HL-60 (cell line): ENCODE results near the gene DNAAF8.

Experiments
- DNase-seq, 2 experiments: peaks; one replicate each; pipeline ENCODE4 v3.0.0-alpha.2; 2010 to 2020; ENCODE audit warnings: low read depth in 1 of 2, low spot score in 1 of 2
- H3K27ac ChIP-seq: fragments of 250-450 bp; sonication (Bioruptor Pico); replicated peaks from 2 replicates; pipeline ENCODE4 v1.5.1; 2020; ENCODE audit warnings: mild to moderate bottlenecking, moderate library complexity
- H3K27me3 ChIP-seq: fragments of 250-450 bp; sonication (Bioruptor Pico); 2 replicates; pipeline ENCODE4 v1.5.1; 2021; ENCODE audit warnings: mild to moderate bottlenecking, moderate library complexity; ENCODE audit not compliant: insufficient read depth, poor library complexity, severe bottlenecking
- H3K4me3 ChIP-seq: replicated peaks from 2 replicates; pipeline ENCODE4 v1.5.1; 2011; ENCODE audit warnings: mild to moderate bottlenecking, control low read depth, low read length; ENCODE audit not compliant: insufficient read depth
- CTCF ChIP-seq: IDR thresholded peaks from one replicate; pipeline ENCODE4 v1.5.1; 2011; ENCODE audit warnings: low read length, control low read depth, inconsistent platforms; ENCODE audit not compliant: insufficient read depth
- GABPA ChIP-seq: IDR thresholded peaks from 2 replicates; pipeline ENCODE4 v1.6.1; 2012; ENCODE audit warnings: low read depth
- POLR2AphosphoS5 ChIP-seq: IDR thresholded peaks from 2 replicates; pipeline ENCODE4 v1.6.1; 2012; ENCODE audit warnings: low read depth
- SPI1 ChIP-seq: IDR thresholded peaks from 2 replicates; pipeline ENCODE4 v1.6.1; 2012; ENCODE audit warnings: low read depth, mild to moderate bottlenecking, borderline replicate concordance
- long read RNA-seq: library from polyadenylated mRNA; unstranded; transcript quantifications from one replicate; pipeline ENCODE4 v2.0.0, GENCODE V29; 2020
- TF ChIP-seq, protein P1 (sequence below): IDR thresholded peaks from 2 replicates; pipeline ENCODE4 v1.6.1; 2012; ENCODE audit warnings: low read depth; ENCODE audit not compliant: insufficient replicate concordance

DNAAF8 gene
- long read RNA-seq, result 0 reads

GRCh38 chr16:4734063-4734729 is at the start of gene DNAAF8, which contains the start of gene ANKS3:
DNAAF8 (plus strand) TSS chr16:4734537; CDS start chr16:4736515, 1,978 bp downstream.
ANKS3 (minus strand) TSS chr16:4734271; CDS start chr16:4730149, 4,122 bp downstream.
- Histone ChIP-seq H3K27ac (peak within 1 kb of the TSS; percentile 75), H3K4me3 (peak within 1 kb of the TSS; percentile 98), H3K27me3 (no peaks in the 10 kb centered on the region)
- TF ChIP-seq, protein P1, sequence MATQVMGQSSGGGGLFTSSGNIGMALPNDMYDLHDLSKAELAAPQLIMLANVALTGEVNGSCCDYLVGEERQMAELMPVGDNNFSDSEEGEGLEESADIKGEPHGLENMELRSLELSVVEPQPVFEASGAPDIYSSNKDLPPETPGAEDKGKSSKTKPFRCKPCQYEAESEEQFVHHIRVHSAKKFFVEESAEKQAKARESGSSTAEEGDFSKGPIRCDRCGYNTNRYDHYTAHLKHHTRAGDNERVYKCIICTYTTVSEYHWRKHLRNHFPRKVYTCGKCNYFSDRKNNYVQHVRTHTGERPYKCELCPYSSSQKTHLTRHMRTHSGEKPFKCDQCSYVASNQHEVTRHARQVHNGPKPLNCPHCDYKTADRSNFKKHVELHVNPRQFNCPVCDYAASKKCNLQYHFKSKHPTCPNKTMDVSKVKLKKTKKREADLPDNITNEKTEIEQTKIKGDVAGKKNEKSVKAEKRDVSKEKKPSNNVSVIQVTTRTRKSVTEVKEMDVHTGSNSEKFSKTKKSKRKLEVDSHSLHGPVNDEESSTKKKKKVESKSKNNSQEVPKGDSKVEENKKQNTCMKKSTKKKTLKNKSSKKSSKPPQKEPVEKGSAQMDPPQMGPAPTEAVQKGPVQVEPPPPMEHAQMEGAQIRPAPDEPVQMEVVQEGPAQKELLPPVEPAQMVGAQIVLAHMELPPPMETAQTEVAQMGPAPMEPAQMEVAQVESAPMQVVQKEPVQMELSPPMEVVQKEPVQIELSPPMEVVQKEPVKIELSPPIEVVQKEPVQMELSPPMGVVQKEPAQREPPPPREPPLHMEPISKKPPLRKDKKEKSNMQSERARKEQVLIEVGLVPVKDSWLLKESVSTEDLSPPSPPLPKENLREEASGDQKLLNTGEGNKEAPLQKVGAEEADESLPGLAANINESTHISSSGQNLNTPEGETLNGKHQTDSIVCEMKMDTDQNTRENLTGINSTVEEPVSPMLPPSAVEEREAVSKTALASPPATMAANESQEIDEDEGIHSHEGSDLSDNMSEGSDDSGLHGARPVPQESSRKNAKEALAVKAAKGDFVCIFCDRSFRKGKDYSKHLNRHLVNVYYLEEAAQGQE, result peak; percentile 85
- no peak for TF ChIP-seq CTCF
- TF ChIP-seq POLR2AphosphoS5, result peak; percentile 32; the same call in 1 of the 2 replicates
- peak; percentile 87 for TF ChIP-seq GABPA
- no peak for TF ChIP-seq SPI1
- DNase-seq, result peak; percentile 94 to 95

- Histone ChIP-seq H3K27ac (peak overlapping the region; percentile 53), H3K4me3 (no peak overlapping the region), H3K27me3 (no peaks in the 10 kb centered on the region)
- no peak for TF ChIP-seq POLR2AphosphoS5
- TF ChIP-seq SPI1, result no peak
- TF ChIP-seq GABPA, result no peak
- TF ChIP-seq, protein P1, result no peak
- TF ChIP-seq CTCF, result no peak
- DNase-seq, result no peak
These were observed 49.6 kb upstream of the DNAAF8 start for GRCh38 chr16:4684763-4685162.

DNA sequence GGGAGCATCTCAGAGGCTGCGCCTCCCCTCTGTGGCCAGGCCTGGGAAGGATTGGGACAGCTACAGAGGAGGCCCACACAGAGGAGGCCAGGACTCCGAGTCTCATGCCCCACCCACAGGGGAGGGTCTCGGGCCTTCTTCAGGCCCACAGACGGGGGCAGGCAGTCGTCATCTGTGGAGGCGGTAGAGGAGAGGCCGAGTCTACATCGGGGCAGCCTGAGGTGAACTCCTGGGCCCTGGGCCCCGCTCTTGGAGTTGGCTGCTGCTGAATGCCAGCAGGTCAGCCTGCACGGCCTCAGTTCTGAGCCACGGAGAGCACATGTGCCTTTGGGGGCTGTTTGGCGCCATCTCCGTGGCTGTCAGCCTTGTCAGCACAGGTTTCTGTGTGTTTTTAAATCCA is 49.0 kb upstream of the DNAAF8 start:
- peak overlapping the region; percentile 53 for H3K27ac ChIP-seq
- no peaks in the 10 kb centered on the region for H3K27me3 ChIP-seq
- TF ChIP-seq SPI1 (no peak), CTCF (no peak), POLR2AphosphoS5 (no peak), GABPA (no peak)
- TF ChIP-seq, protein P1, result no peak

More for the DNA sequence above, 49.0 kb upstream of the DNAAF8 start:
- H3K4me3 ChIP-seq, result no peak overlapping the region
- no peak for DNase-seq
